ENCODE data around the gene CFAP65.
A peak's percentile ranks its signal among the peaks of the same experiment; 100 is the strongest.

CFAP65 gene

GRCh38 chr2:218990612-218991011 lies 50.7 kb downstream of the CFAP65 start:
- DNase-seq, result no peak

GRCh38 chr2:218990052-218990451 lies 51.3 kb downstream of the CFAP65 start:
- DNase-seq, result no peak

GRCh38 chr2:218988650-218989049 lies 52.7 kb downstream of the CFAP65 start:
- no peak for DNase-seq

GRCh38 chr2:218988164-218988563 lies 53.2 kb downstream of the CFAP65 start:
- no peak for DNase-seq

GRCh38 chr2:218986148-218986761 lies 55.1 kb downstream of the CFAP65 start:
- DNase-seq, result no peak

- no peak for DNase-seq
Observed at GRCh38 chr2:218985325-218986091, 55.8 kb downstream of the CFAP65 start.

GRCh38 chr2:218985021-218985324 lies 56.3 kb downstream of the CFAP65 start, which contains the start of gene FEV:
Gene FEV, minus strand, starts transcription at chr2:218985184. Its CDS starts 109 bp downstream, at chr2:218985075.
- no peak for DNase-seq

- no peak for DNase-seq
Observed at GRCh38 chr2:218984239-218985020, 56.9 kb downstream of the CFAP65 start.

GRCh38 chr2:218983934-218984238 lies 57.4 kb downstream of the CFAP65 start:
- DNase-seq, result no peak

GRCh38 chr2:218983263-218983933 lies 57.9 kb downstream of the CFAP65 start:
- no peak for DNase-seq

GRCh38 chr2:218982586-218983262 lies 58.6 kb downstream of the CFAP65 start:
- no peak for DNase-seq

- DNase-seq, result no peak
Observed at GRCh38 chr2:218981881-218982585, 59.3 kb downstream of the CFAP65 start.

- DNase-seq, result no peak
Observed at GRCh38 chr2:218981390-218981880, 59.9 kb downstream of the CFAP65 start.

GRCh38 chr2:218980735-218981389 lies 60.5 kb downstream of the CFAP65 start:
- DNase-seq, result peak in 1 of 2 donors; percentile 20

GRCh38 chr2:218979846-218980734 lies 61.2 kb downstream of the CFAP65 start:
- peak; percentile 78 to 83 for DNase-seq

- no peak for DNase-seq
Observed at GRCh38 chr2:218975060-218975777, 66.1 kb downstream of the CFAP65 start.

- no peak for DNase-seq
Observed at GRCh38 chr2:218970894-218971293, 70.4 kb downstream of the CFAP65 start.

GRCh38 chr2:218964041-218964771 lies 77.1 kb downstream of the CFAP65 start:
- DNase-seq, result no peak

- DNase-seq, result no peak
Observed at GRCh38 chr2:218963601-218964000, 77.7 kb downstream of the CFAP65 start.

Data from CD4-positive, alpha-beta T cell treated with Interleukin-4 for 1 hour (primary cell).